Smooth muscle cell (in vitro differentiated cells): ENCODE results near the gene CADPS2. TPM values are rescaled to one million over a fixed set of nuclear protein-coding genes. Genes with fewer than 3 reads are reported as not detected.

ENCODE experiments used
- DNase-seq: peaks from one replicate; lab custom pipeline; 2025; ENCODE audit not compliant: unreplicated experiment; lab: John Stamatoyannopoulos, UW
- H2AFZ ChIP-seq: fragments of 200-600 bp; sonication (generic); 2 replicates; pipeline ENCODE4 v1.6.0; 2016; ENCODE audit warnings: antibody characterized with exemption, low read depth, mild to moderate bottlenecking
- H3F3A ChIP-seq: fragments of 200-600 bp; sonication (generic); 2 replicates; pipeline ENCODE4 v1.6.0; 2017; ENCODE audit warnings: antibody characterized with exemption, low read depth
- H3K27ac ChIP-seq: fragments of 200-600 bp; sonication (generic); 2 replicates; pipeline ENCODE4 v1.5.1; 2016; ENCODE audit warnings: low read depth, mild to moderate bottlenecking
- H3K27me3 ChIP-seq: fragments of 200-600 bp; sonication (generic); 2 replicates; pipeline ENCODE4 v1.6.1; 2016; ENCODE audit warnings: low read depth, mild to moderate bottlenecking
- H3K36me3 ChIP-seq: fragments of 200-600 bp; sonication (generic); 2 replicates; pipeline ENCODE4 v1.5.1; 2016; ENCODE audit warnings: low read depth
- H3K4me1 ChIP-seq: fragments of 200-600 bp; sonication (generic); 2 replicates; pipeline ENCODE4 v1.5.1; 2016; ENCODE audit warnings: low read depth
- H3K4me2 ChIP-seq: fragments of 200-600 bp; sonication (generic); 2 replicates; pipeline ENCODE4 v1.6.0; 2016; ENCODE audit warnings: mild to moderate bottlenecking
- H3K4me3 ChIP-seq: fragments of 200-600 bp; sonication (generic); 2 replicates; pipeline ENCODE4 v1.5.1; 2016; ENCODE audit warnings: mild to moderate bottlenecking
- H3K79me2 ChIP-seq: fragments of 200-600 bp; sonication (generic); 2 replicates; pipeline ENCODE4 v1.6.0; 2016; ENCODE audit warnings: low read depth, mild to moderate bottlenecking
- H3K9ac ChIP-seq: fragments of 200-600 bp; sonication (generic); 2 replicates; pipeline ENCODE4 v1.6.0; 2016; ENCODE audit warnings: low read depth
- H3K9me3 ChIP-seq: fragments of 200-600 bp; sonication (generic); replicated peaks from 2 replicates; pipeline ENCODE4 v1.5.1; 2016; ENCODE audit warnings: low read depth
- H4K20me1 ChIP-seq: fragments of 200-600 bp; sonication (generic); 2 replicates; pipeline ENCODE4 v1.6.0; 2016; ENCODE audit warnings: low read depth
- WGBS: methylation state at CpG from one replicate; pipeline ENCODE4 v1.1.7; 2016; ENCODE audit warnings: low lambda C conversion rate; 5-methylcytosine and 5-hydroxymethylcytosine counted together
- polyA plus RNA-seq: library from polyadenylated mRNA; unstranded; fragments of >200 nt; fragmentation: Nextera tagmentation; extraction: Ambion mirVana; gene quantifications from 2 replicates; pipeline ENCODE4 v1.2.1, GENCODE V29; 2016
- total RNA-seq: library from RNA; depleted of rRNA; stranded (reverse); fragments of >200 nt; gene quantifications from 2 replicates; pipeline ENCODE4 v1.2.3, GENCODE V29; 2014
- TF ChIP-seq, protein P1 (sequence below): fragments of 200-600 bp; sonication (generic); IDR thresholded peaks from 2 replicates; pipeline ENCODE4 v1.5.1; 2017; ENCODE audit warnings: borderline replicate concordance, mild to moderate bottlenecking, antibody characterized with exemption; ENCODE audit not compliant: insufficient read depth, poor library complexity, severe bottlenecking

The CADPS2 gene
- total and polyA plus RNA-seq, 2 experiments from 2014 or later = 8.5 to 15.6 TPM

DNA sequence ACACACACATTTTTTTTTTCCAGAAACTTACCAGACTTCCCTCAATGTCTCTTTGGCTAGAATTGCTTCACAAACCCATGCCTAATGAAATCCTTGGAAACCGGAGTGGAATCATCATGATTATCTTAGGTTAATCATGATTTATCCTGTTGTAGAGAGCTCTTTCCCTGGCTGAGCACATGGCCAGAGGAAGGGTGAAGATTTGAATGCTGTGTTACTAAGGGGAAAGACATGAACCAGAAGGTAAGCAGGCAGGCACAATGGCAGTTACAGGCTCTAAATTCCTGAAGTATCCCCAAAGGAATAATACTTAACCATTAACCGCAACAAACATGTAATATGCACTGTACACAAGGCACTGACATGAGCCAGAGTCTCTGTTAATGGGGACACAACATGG is 179.4 kb downstream of the CADPS2 start:
- Histone ChIP-seq H3K4me1 (no peaks in the 10 kb centered on the region), H3K9me3 (no peaks in the 10 kb centered on the region), H3K9ac (no peak overlapping the region), H3K79me2 (no peaks in the 10 kb centered on the region), H4K20me1 (no peaks in the 10 kb centered on the region), H3K27ac (no peak overlapping the region), H3K36me3 (no peaks in the 10 kb centered on the region), H3K27me3 (no peaks in the 10 kb centered on the region), H3F3A (no peaks in the 10 kb centered on the region), H2AFZ (no peak overlapping the region), H3K4me3 (no peak overlapping the region), H3K4me2 (no peak overlapping the region)
- no peak for DNase-seq
- TF ChIP-seq, protein P1, sequence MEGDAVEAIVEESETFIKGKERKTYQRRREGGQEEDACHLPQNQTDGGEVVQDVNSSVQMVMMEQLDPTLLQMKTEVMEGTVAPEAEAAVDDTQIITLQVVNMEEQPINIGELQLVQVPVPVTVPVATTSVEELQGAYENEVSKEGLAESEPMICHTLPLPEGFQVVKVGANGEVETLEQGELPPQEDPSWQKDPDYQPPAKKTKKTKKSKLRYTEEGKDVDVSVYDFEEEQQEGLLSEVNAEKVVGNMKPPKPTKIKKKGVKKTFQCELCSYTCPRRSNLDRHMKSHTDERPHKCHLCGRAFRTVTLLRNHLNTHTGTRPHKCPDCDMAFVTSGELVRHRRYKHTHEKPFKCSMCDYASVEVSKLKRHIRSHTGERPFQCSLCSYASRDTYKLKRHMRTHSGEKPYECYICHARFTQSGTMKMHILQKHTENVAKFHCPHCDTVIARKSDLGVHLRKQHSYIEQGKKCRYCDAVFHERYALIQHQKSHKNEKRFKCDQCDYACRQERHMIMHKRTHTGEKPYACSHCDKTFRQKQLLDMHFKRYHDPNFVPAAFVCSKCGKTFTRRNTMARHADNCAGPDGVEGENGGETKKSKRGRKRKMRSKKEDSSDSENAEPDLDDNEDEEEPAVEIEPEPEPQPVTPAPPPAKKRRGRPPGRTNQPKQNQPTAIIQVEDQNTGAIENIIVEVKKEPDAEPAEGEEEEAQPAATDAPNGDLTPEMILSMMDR = no peak
- WGBS = 78% methylated on average over 2 of the region's 2 CpGs

DNA sequence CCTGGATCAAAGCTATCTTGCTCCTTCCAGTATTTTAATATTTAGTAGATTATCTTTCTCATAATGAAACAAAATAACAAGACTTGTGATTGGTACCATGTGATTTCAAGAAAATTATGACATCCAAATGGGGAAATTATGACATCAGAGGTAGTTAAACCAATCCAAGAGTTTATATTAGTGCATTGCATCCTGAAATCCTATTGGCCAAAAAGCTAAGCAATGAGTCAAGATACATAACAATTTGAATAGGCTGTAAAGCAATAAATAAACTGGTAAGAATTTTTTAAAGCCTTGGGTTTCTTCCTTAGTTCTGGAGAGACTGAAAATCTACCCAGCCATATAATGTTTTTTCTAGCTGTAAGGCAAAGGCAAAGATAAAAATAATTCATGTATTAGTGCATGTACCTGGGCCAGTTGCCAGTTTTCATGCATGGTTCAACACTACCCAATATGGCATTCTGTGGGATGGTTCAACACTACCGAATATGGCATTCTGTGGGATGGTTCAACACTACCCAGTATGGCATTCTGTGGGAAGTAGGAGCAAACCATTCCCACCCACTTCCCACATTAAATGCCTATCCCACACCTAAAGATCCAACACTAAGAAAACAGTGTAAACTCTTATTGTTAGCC is 183.3 kb downstream of the CADPS2 start, which contains the start of gene RNF148:
Gene RNF148, minus strand, starts transcription at position 51 of the 639 bp plus-strand sequence. CDS start 172 bp downstream, outside the sequence.
- Histone ChIP-seq H3K4me2 (no peak within 1 kb of the TSS), H3K27ac (no peak within 1 kb of the TSS), H3K9me3 (no peaks in the 10 kb centered on the region), H3K4me1 (no peaks in the 10 kb centered on the region), H3K9ac (no peak within 1 kb of the TSS), H3K27me3 (no peaks in the 10 kb centered on the region), H3F3A (no peaks in the 10 kb centered on the region), H2AFZ (no peak within 1 kb of the TSS), H3K79me2 (no peaks in the 10 kb centered on the region), H3K36me3 (no peaks in the 10 kb centered on the region), H4K20me1 (no peaks in the 10 kb centered on the region), H3K4me3 (no peak within 1 kb of the TSS)
- TF ChIP-seq, protein P1 = no peak
- DNase-seq = no peak
- 95% methylated on average over 1 of the region's 1 CpG for WGBS

DNA sequence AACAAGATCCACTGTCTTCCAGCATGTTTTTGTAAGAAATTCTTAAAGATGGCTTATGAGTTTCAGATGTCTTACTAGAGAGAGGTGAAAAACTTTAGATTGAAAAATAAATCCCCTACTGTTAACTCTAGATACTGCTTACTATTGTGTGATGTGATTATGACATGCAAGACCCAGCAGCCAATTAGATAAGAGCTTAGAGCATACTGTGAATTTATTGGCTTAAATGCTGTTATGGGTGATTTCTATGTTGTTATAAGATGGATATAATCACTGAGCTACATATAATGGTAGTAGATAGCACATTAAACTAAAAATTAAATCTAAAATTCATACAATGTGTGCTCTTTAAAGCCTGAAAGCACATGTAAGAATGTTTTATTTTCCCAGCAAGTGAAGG is 187.2 kb downstream of the CADPS2 start, which contains the start of gene RNF133:
Gene RNF133, minus strand, starts transcription at position 101 of the 400 bp plus-strand sequence. CDS start 199 bp downstream, outside the sequence.
- Histone ChIP-seq H4K20me1 (no peaks in the 10 kb centered on the region), H3K36me3 (no peaks in the 10 kb centered on the region), H3K79me2 (no peaks in the 10 kb centered on the region), H3K27ac (no peak within 1 kb of the TSS), H3K4me1 (peaks cover 6% of the 10 kb centered on the region), H3K4me3 (no peak within 1 kb of the TSS), H3K9me3 (no peaks in the 10 kb centered on the region), H3K9ac (no peak within 1 kb of the TSS), H3K4me2 (no peak within 1 kb of the TSS), H3F3A (no peaks in the 10 kb centered on the region), H2AFZ (no peak within 1 kb of the TSS), H3K27me3 (no peaks in the 10 kb centered on the region)
- TF ChIP-seq, protein P1 = no peak
- DNase-seq = no peak

DNA sequence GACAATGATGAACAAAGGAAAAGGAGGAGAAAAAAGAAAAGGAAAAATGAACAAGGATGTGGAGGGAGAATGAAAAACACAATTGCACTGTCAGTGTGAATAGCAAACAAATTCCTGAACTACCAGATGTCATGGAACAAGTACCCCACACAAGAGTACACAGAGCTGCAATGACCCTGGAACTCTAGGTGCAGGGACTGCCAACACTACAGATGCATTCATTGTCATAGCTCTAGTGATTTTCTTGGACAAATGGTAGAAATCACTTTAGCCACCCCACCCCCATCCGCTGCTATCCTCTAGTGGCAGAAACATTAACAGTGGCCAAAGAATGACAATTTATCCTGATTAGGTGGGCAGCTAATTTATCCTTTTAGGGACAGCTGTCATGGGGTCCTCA is 190.4 kb downstream of the CADPS2 start:
- Histone ChIP-seq H3K4me2 (no peak overlapping the region), H3K4me1 (peaks cover 6% of the 10 kb centered on the region), H3F3A (no peaks in the 10 kb centered on the region), H3K9me3 (no peaks in the 10 kb centered on the region), H4K20me1 (no peaks in the 10 kb centered on the region), H3K4me3 (no peak overlapping the region), H3K27me3 (no peaks in the 10 kb centered on the region), H3K27ac (no peak overlapping the region), H2AFZ (no peak overlapping the region), H3K9ac (no peak overlapping the region), H3K79me2 (no peaks in the 10 kb centered on the region), H3K36me3 (no peaks in the 10 kb centered on the region)
- no peak for DNase-seq
- 100% methylated on average over 1 of the region's 1 CpG for WGBS
- TF ChIP-seq, protein P1 = no peak
